ENCODE measurements around the gene MSRB2. TPM values are rescaled to one million over a fixed set of nuclear protein-coding genes. Genes with fewer than 3 reads are reported as not detected.

The MSRB2 gene
- total and polyA plus RNA-seq, 3 donors from 2014 or later: 14.2 to 16.0 (median 15.7) TPM

GRCh38 chr10:23155169-23155568 lies 59.8 kb downstream of the MSRB2 start:
- intact Hi-C loops (cut with DNase I; ENCODE audit: low total_unique reads): no loop called here
- Histone ChIP-seq H3K4me3 (no peak overlapping the region), H3K27me3 (no peaks in the 10 kb centered on the region), H3K9me3 (no peaks in the 10 kb centered on the region), H3K27ac (no peak overlapping the region), H3K36me3 (ENCODE audit: low read depth, missing control alignments) (no peaks in the 10 kb centered on the region), H3K4me1 (no peaks in the 10 kb centered on the region)
- TF ChIP-seq CTCF (IDR thresholded peaks at IDR 0.05) (no peak), POLR2A (IDR thresholded peaks at IDR 0.05) (no peak)
- no peak for DNase-seq
- WGBS, 2 donors: 83 to 88% methylated on average over 7 of the region's 7 CpGs

- H3K4me3 ChIP-seq: no peak overlapping the region
- no peaks in the 10 kb centered on the region for H3K36me3 ChIP-seq (ENCODE audit: low read depth, missing control alignments)
- no peak for DNase-seq
- no peak for TF ChIP-seq POLR2A (IDR thresholded peaks at IDR 0.05)
- no peak for TF ChIP-seq CTCF (IDR thresholded peaks at IDR 0.05)
- H3K27ac ChIP-seq: no peak overlapping the region
- 56 to 65% methylated on average over 10 of the region's 10 CpGs for WGBS, 2 donors
- H3K4me1 ChIP-seq: no peaks in the 10 kb centered on the region
- intact Hi-C loops (cut with DNase I; ENCODE audit: low total_unique reads): no loop called here
- H3K27me3 ChIP-seq: no peaks in the 10 kb centered on the region
- no peaks in the 10 kb centered on the region for H3K9me3 ChIP-seq
Measured at GRCh38 chr10:23156447-23157150, 61.2 kb downstream of the MSRB2 start.

- H3K4me1 ChIP-seq: no peaks in the 10 kb centered on the region
- 20 to 34% methylated on average over 14 of the region's 14 CpGs for WGBS, 2 donors
- intact Hi-C loops (cut with DNase I; ENCODE audit: low total_unique reads): no loop called here
- no peaks in the 10 kb centered on the region for H3K36me3 ChIP-seq (ENCODE audit: low read depth, missing control alignments)
- DNase-seq: no peak
- TF ChIP-seq POLR2A (IDR thresholded peaks at IDR 0.05): no peak
- no peak for TF ChIP-seq CTCF (IDR thresholded peaks at IDR 0.05)
- H3K9me3 ChIP-seq: no peaks in the 10 kb centered on the region
- no peak overlapping the region for H3K27ac ChIP-seq
- no peaks in the 10 kb centered on the region for H3K27me3 ChIP-seq
- H3K4me3 ChIP-seq: no peak overlapping the region
Measured at GRCh38 chr10:23157239-23157681, 61.9 kb downstream of the MSRB2 start.

- Histone ChIP-seq H3K4me1 (no peaks in the 10 kb centered on the region), H3K9me3 (no peaks in the 10 kb centered on the region), H3K4me3 (no peak overlapping the region), H3K27ac (no peak overlapping the region), H3K36me3 (ENCODE audit: low read depth, missing control alignments) (no peaks in the 10 kb centered on the region), H3K27me3 (no peaks in the 10 kb centered on the region)
- no peak for TF ChIP-seq POLR2A (IDR thresholded peaks at IDR 0.05)
- no peak for TF ChIP-seq CTCF (IDR thresholded peaks at IDR 0.05)
- no peak for DNase-seq
- 26 to 38% methylated on average over 10 to 12 of the region's 12 CpGs for WGBS, 2 donors
- intact Hi-C loops (cut with DNase I; ENCODE audit: low total_unique reads): no loop called here
Measured at GRCh38 chr10:23157691-23158369, 62.5 kb downstream of the MSRB2 start.

All from testis (tissue), 3 donors.